Measurements from ENCODE around the gene FYN. TPM values are rescaled to one million over a fixed set of nuclear protein-coding genes. Genes with fewer than 3 reads are reported as not detected.

The FYN gene
- polyA plus RNA-seq, 3 donors: 88.4 to 149 (median 114) TPM

GRCh38 chr6:111674883-111675282, 198.4 kb downstream of the FYN start:
- Histone ChIP-seq H3K9me3 (replicated peaks in 1 of 2; ENCODE audit: control insufficient read depth in 1 of 2, insufficient read depth in 1 of 2, low read length in 2 of 2) (no peaks in the 10 kb centered on the region), H3K36me3 (replicated peaks in 1 of 2; ENCODE audit: control insufficient read depth in 1 of 2, insufficient read depth in 2 of 2, low read length in 2 of 2) (peaks cover 85 to 98% of the 10 kb centered on the region in 2 donors), H3K4me3 (replicated peaks in 1 of 3; ENCODE audit: low read depth in 2 of 3, low read length in 3 of 3) (no peak overlapping the region), H3K27me3 (ENCODE audit: control insufficient read depth in 2 of 2, insufficient read depth in 2 of 2, low read length in 2 of 2) (no peaks in the 10 kb centered on the region), H3K9ac (ENCODE audit: insufficient read depth, low read length, poor library complexity, severe bottlenecking) (no peak overlapping the region), H4K20me1 (ENCODE audit: insufficient read depth, low read length) (peaks cover 55% of the 10 kb centered on the region), H3K27ac (ENCODE audit: low read depth in 1 of 2, low read length in 2 of 2) (no peak overlapping the region), H3K4me1 (ENCODE audit: control insufficient read depth in 1 of 2, insufficient read depth in 2 of 2, low read length in 2 of 2) (no peaks in the 10 kb centered on the region), H2AFZ (ENCODE audit: insufficient read depth, low read depth, low read length, poor library complexity, severe bottlenecking) (no peak overlapping the region), H3K4me2 (replicated peaks; ENCODE audit: extremely low read depth, low read length, poor library complexity, severe bottlenecking) (no peak overlapping the region), H3K79me2 (ENCODE audit: insufficient read depth, low read length) (no peaks in the 10 kb centered on the region)
- H3K4me1 Mint-ChIP-seq: no peaks in the 10 kb centered on the region
- intact Hi-C loops (cut with micrococcal nuclease): no loop called here
- peaks cover 0 to 2% (median 0%) of the 10 kb centered on the region in 3 donors for H3K27me3 Mint-ChIP-seq (ENCODE audit: low read depth in 3 of 3)
- no CpG with 5 or more reads among the region's 1 CpG for WGBS (ENCODE audit: insufficient coverage)
- DNase-seq: no peak
- no peak overlapping the region for H3K4me3 Mint-ChIP-seq
- no peaks in the 10 kb centered on the region for H3K9me3 Mint-ChIP-seq
- H3K36me3 Mint-ChIP-seq: peaks cover 85 to 86% of the 10 kb centered on the region in 2 donors
- no peak for TF ChIP-seq CTCF (IDR thresholded peaks at IDR 0.05)
- peak overlapping the region in 2 of 7 donors; percentile 15 to 70 for H3K27ac Mint-ChIP-seq

- Mint-ChIP-seq H3K9me3 (no peaks in the 10 kb centered on the region), H3K27me3 (ENCODE audit: low read depth in 3 of 3) (peaks cover 0 to 2% (median 0%) of the 10 kb centered on the region in 3 donors), H3K27ac (peak overlapping the region in 1 of 7 donors; percentile 30), H3K4me3 (no peak overlapping the region), H3K36me3 (peaks cover 85 to 86% of the 10 kb centered on the region in 2 donors), H3K4me1 (no peaks in the 10 kb centered on the region)
- H3K9ac ChIP-seq (ENCODE audit: insufficient read depth, low read length, poor library complexity, severe bottlenecking): no peak overlapping the region
- H3K4me3 ChIP-seq (replicated peaks in 1 of 3; ENCODE audit: low read depth in 2 of 3, low read length in 3 of 3): no peak overlapping the region
- no peak for DNase-seq
- no peaks in the 10 kb centered on the region for H3K79me2 ChIP-seq (ENCODE audit: insufficient read depth, low read length)
- H2AFZ ChIP-seq (ENCODE audit: insufficient read depth, low read depth, low read length, poor library complexity, severe bottlenecking): no peak overlapping the region
- H3K27ac ChIP-seq (ENCODE audit: low read depth in 1 of 2, low read length in 2 of 2): peak overlapping the region in 1 of 2 donors; percentile 37
- no peaks in the 10 kb centered on the region for H3K9me3 ChIP-seq (replicated peaks in 1 of 2; ENCODE audit: control insufficient read depth in 1 of 2, insufficient read depth in 1 of 2, low read length in 2 of 2)
- peaks cover 85 to 98% of the 10 kb centered on the region in 2 donors for H3K36me3 ChIP-seq (replicated peaks in 1 of 2; ENCODE audit: control insufficient read depth in 1 of 2, insufficient read depth in 2 of 2, low read length in 2 of 2)
- intact Hi-C loops (cut with micrococcal nuclease): no loop called here
- H3K4me2 ChIP-seq (replicated peaks; ENCODE audit: extremely low read depth, low read length, poor library complexity, severe bottlenecking): no peak overlapping the region
- H3K27me3 ChIP-seq (ENCODE audit: control insufficient read depth in 2 of 2, insufficient read depth in 2 of 2, low read length in 2 of 2): no peaks in the 10 kb centered on the region
- TF ChIP-seq CTCF (IDR thresholded peaks at IDR 0.05): no peak
- 100% methylated on average over 4 of the region's 4 CpGs for WGBS (ENCODE audit: insufficient coverage)
- peaks cover 53% of the 10 kb centered on the region for H4K20me1 ChIP-seq (ENCODE audit: insufficient read depth, low read length)
- no peaks in the 10 kb centered on the region for H3K4me1 ChIP-seq (ENCODE audit: control insufficient read depth in 1 of 2, insufficient read depth in 2 of 2, low read length in 2 of 2)
These were observed 198.8 kb downstream of the FYN start for GRCh38 chr6:111674413-111674812.

Data from CD14-positive monocyte (primary cell).